Panc1 (cell line): ENCODE results near the gene PIEZO1. TPM values are rescaled to one million over a fixed set of nuclear protein-coding genes. Genes with fewer than 3 reads are reported as not detected.
"Not testable (repeated sequence)": the region's sequence is repeated elsewhere in the genome, so short reads cannot be mapped to it uniquely, and the experiment has no call there.

ENCODE experiments used
- ATAC-seq: fragments of 200-7000 bp; cut with Tn5 transposase; 2 replicates; pipeline ENCODE4 v1.9.1; 2020; ENCODE audit warnings: mild to moderate bottlenecking, moderate library complexity
- BruUV-seq: library from RNA; stranded (reverse); fragments of 400-500 nt; replicated peaks from 2 replicates; lab custom pipeline; 2021; lab: Mats Ljungman, UMichigan
- CTCF ChIA-PET: fragments of 300-600 bp; sonication (Branson Sonifier 250); formaldehyde crosslinking; loops from one replicate; lab custom pipeline; 2022; ENCODE audit warnings: antibody characterized with exemption; lab: Charles Lee
- POLR2A ChIA-PET: fragments of 300-600 bp; sonication (Branson Sonifier 250); formaldehyde crosslinking; loops from one replicate; lab custom pipeline; 2022; ENCODE audit warnings: antibody characterized with exemption; lab: Charles Lee
- DNase-seq: peaks from one replicate; pipeline ENCODE4 v3.0.0-alpha.2; 2010; ENCODE audit warnings: low read depth, low spot score
- H3K27ac ChIP-seq: 2 replicates; pipeline ENCODE4 v1.5.1; 2011; ENCODE audit warnings: mild to moderate bottlenecking, low read length, inconsistent platforms
- H3K27me3 ChIP-seq: fragments of 200-500 bp; sonication (Bioruptor generic); 2 replicates; pipeline ENCODE4 v1.6.0; 2014; ENCODE audit warnings: low read length, inconsistent platforms; ENCODE audit not compliant: control insufficient read depth, insufficient read depth
- H3K36me3 ChIP-seq: fragments of 200-500 bp; sonication (Bioruptor generic); 2 replicates; pipeline ENCODE4 v1.5.1; 2014; ENCODE audit warnings: inconsistent platforms, mild to moderate bottlenecking, low read length, moderate library complexity; ENCODE audit not compliant: control insufficient read depth, insufficient read depth
- H3K4me1 ChIP-seq: 2 replicates; pipeline ENCODE4 v1.5.1; 2011; ENCODE audit warnings: inconsistent platforms, mild to moderate bottlenecking, low read length, moderate library complexity; ENCODE audit not compliant: control insufficient read depth, insufficient read depth
- H3K4me3 ChIP-seq, 2 experiments: 2 replicates each; pipeline ENCODE4 v1.5.1; 2011 to 2012; ENCODE audit warnings: low read depth in 2 of 2, low read length in 2 of 2, mild to moderate bottlenecking in 2 of 2, inconsistent platforms in 1 of 2, moderate library complexity in 1 of 2
- H3K9me3 ChIP-seq: fragments of 200-500 bp; sonication (Bioruptor generic); 2 replicates; pipeline ENCODE4 v1.5.1; 2014; ENCODE audit warnings: low read depth, mild to moderate bottlenecking, inconsistent platforms, low read length, moderate library complexity; ENCODE audit not compliant: control insufficient read depth, insufficient read depth
- POLR2AphosphoS5 ChIP-seq: IDR thresholded peaks from 2 replicates; pipeline ENCODE4 v1.6.1; 2012; ENCODE audit warnings: mild to moderate bottlenecking, low read depth, low read length, moderate library complexity
- SIN3A ChIP-seq: IDR thresholded peaks from 2 replicates; pipeline ENCODE4 v1.6.1; 2012; ENCODE audit warnings: low read depth, mild to moderate bottlenecking, low read length, moderate library complexity, borderline replicate concordance; ENCODE audit not compliant: insufficient read depth
- TCF7L2 ChIP-seq: IDR thresholded peaks from 2 replicates; pipeline ENCODE4 v1.6.1; 2011; ENCODE audit warnings: mild to moderate bottlenecking, low read depth, low read length, inconsistent platforms
- in situ Hi-C: cut with HindIII; loops from 2 replicates; pipeline ENCODE4 v1.10.0; 2016; ENCODE audit warnings: low sequenced_read_pairs, low pct_unique_long_range_greater_than_20kb
- intact Hi-C: fragments of 100-400 bp; cut with micrococcal nuclease; formaldehyde crosslinking; loops from one replicate; pipeline ENCODE4 v1.10.0; 2022; ENCODE audit not compliant: unreplicated experiment
- total RNA-seq: library from RNA; stranded (reverse); gene quantifications from one replicate; pipeline ENCODE4 v1.2.1, GENCODE V29; 2021; ENCODE audit not compliant: unreplicated experiment
- TF ChIP-seq, protein P1 (sequence below), 2 experiments: IDR thresholded peaks; 2 replicates each; pipeline ENCODE4 v1.6.1; 2011 to 2012; ENCODE audit warnings: low read depth in 2 of 2, control low read depth in 1 of 2, low read length in 1 of 2, mild to moderate bottlenecking in 1 of 2, moderate library complexity in 1 of 2; ENCODE audit not compliant: insufficient read depth in 1 of 2
- TF ChIP-seq, protein P2 (sequence below): fragments of 450-650 bp; IDR thresholded peaks from 2 replicates; pipeline ENCODE4 v1.5.1; 2017; ENCODE audit warnings: mild to moderate bottlenecking

The PIEZO1 gene
- total RNA-seq, 1 experiment from 2014 or later, result 175 TPM

GRCh38 chr16:88671806-88672205, 113.2 kb downstream of the PIEZO1 start:
- intact Hi-C loops, result no loop called here
- CTCF ChIA-PET, result no interaction called here
- POLR2A ChIA-PET, result no interaction called here
- TF ChIP-seq TCF7L2 (no peak), SIN3A (no peak), POLR2AphosphoS5 (no peak)
- TF ChIP-seq, protein P1, sequence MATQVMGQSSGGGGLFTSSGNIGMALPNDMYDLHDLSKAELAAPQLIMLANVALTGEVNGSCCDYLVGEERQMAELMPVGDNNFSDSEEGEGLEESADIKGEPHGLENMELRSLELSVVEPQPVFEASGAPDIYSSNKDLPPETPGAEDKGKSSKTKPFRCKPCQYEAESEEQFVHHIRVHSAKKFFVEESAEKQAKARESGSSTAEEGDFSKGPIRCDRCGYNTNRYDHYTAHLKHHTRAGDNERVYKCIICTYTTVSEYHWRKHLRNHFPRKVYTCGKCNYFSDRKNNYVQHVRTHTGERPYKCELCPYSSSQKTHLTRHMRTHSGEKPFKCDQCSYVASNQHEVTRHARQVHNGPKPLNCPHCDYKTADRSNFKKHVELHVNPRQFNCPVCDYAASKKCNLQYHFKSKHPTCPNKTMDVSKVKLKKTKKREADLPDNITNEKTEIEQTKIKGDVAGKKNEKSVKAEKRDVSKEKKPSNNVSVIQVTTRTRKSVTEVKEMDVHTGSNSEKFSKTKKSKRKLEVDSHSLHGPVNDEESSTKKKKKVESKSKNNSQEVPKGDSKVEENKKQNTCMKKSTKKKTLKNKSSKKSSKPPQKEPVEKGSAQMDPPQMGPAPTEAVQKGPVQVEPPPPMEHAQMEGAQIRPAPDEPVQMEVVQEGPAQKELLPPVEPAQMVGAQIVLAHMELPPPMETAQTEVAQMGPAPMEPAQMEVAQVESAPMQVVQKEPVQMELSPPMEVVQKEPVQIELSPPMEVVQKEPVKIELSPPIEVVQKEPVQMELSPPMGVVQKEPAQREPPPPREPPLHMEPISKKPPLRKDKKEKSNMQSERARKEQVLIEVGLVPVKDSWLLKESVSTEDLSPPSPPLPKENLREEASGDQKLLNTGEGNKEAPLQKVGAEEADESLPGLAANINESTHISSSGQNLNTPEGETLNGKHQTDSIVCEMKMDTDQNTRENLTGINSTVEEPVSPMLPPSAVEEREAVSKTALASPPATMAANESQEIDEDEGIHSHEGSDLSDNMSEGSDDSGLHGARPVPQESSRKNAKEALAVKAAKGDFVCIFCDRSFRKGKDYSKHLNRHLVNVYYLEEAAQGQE (IDR thresholded peaks at IDR 0.05; ENCODE audit: insufficient read depth in 1 of 2, low read depth in 2 of 2, low read length in 1 of 2), result no peak
- TF ChIP-seq, protein P2, sequence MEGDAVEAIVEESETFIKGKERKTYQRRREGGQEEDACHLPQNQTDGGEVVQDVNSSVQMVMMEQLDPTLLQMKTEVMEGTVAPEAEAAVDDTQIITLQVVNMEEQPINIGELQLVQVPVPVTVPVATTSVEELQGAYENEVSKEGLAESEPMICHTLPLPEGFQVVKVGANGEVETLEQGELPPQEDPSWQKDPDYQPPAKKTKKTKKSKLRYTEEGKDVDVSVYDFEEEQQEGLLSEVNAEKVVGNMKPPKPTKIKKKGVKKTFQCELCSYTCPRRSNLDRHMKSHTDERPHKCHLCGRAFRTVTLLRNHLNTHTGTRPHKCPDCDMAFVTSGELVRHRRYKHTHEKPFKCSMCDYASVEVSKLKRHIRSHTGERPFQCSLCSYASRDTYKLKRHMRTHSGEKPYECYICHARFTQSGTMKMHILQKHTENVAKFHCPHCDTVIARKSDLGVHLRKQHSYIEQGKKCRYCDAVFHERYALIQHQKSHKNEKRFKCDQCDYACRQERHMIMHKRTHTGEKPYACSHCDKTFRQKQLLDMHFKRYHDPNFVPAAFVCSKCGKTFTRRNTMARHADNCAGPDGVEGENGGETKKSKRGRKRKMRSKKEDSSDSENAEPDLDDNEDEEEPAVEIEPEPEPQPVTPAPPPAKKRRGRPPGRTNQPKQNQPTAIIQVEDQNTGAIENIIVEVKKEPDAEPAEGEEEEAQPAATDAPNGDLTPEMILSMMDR, result no peak
- BruUV-seq, result no TSS peak
- Histone ChIP-seq H3K4me1 (no peaks in the 10 kb centered on the region), H3K27ac (no peak overlapping the region), H3K4me3 (no peak overlapping the region), H3K9me3 (no peaks in the 10 kb centered on the region), H3K27me3 (no peaks in the 10 kb centered on the region), H3K36me3 (no peaks in the 10 kb centered on the region)
- no peak for ATAC-seq
- DNase-seq, result no peak
- in situ Hi-C loops, result no loop called here

GRCh38 chr16:88669980-88670379, 115.0 kb downstream of the PIEZO1 start:
- Histone ChIP-seq H3K4me3 (no peak overlapping the region), H3K9me3 (no peaks in the 10 kb centered on the region), H3K27ac (no peak overlapping the region), H3K4me1 (no peaks in the 10 kb centered on the region), H3K27me3 (no peaks in the 10 kb centered on the region), H3K36me3 (no peaks in the 10 kb centered on the region)
- ATAC-seq (no peak), DNase-seq (no peak)
- POLR2A ChIA-PET, result no interaction called here
- in situ Hi-C loops (no loop called here), intact Hi-C loops (no loop called here)
- TF ChIP-seq, protein P1 (IDR thresholded peaks at IDR 0.05; ENCODE audit: insufficient read depth in 1 of 2, low read depth in 2 of 2, low read length in 1 of 2), result no peak
- TF ChIP-seq TCF7L2, result no peak
- TF ChIP-seq SIN3A, result no peak
- TF ChIP-seq, protein P2, result no peak
- TF ChIP-seq POLR2AphosphoS5, result no peak
- BruUV-seq, result no TSS peak
- CTCF ChIA-PET, result no interaction called here

DNA sequence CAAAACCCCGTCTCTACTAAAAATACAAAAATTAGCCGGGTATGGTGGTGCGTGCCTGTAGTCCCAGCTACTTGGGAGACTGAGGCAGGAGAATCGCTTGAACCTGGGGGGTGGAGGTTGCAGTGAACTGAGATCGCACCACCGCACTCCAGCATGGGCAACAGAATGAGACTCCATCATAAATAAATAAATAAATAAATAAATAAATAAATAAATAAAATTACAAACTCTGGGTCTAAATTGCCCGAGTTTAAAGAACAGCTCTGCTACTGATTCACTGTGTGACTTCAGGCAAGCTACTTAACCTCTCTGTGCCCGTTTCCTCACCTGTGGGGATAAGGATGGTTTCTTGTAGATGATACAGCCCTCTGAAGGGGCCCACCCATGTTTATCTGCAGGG, 115.5 kb downstream of the PIEZO1 start:
- intact Hi-C loops, BruUV-seq, H3K4me3 ChIP-seq, ATAC-seq, DNase-seq, H3K27me3 ChIP-seq, H3K27ac ChIP-seq, H3K4me1 ChIP-seq, POLR2A ChIA-PET, H3K9me3 ChIP-seq, CTCF ChIA-PET, H3K36me3 ChIP-seq, in situ Hi-C loops: not testable (repeated sequence)
